Effector memory CD8-positive, alpha-beta T cell (primary cell): Measurements from ENCODE around the gene LRRC23.

Source experiments
- ATAC-seq: fragments of 150-1000 bp; cut with Tn5 transposase; replicated peaks from 2 replicates; pipeline ENCODE4 v1.10.0; 2021; ENCODE audit warnings: mild to moderate bottlenecking, moderate library complexity
- DNase-seq, 3 experiments: peaks; one replicate each; pipeline ENCODE4 v3.0.0; 2021
- H3K27ac Mint-ChIP-seq, 2 donors: one replicate each; pipeline ENCODE4 v1.8.0; 2022; ENCODE audit warnings: mild to moderate bottlenecking in 2 of 2, mixed read lengths in 2 of 2, moderate library complexity in 2 of 2
- H3K27me3 Mint-ChIP-seq, 2 donors: one replicate each; pipeline ENCODE4 v1.8.0; 2022; ENCODE audit warnings: mixed read lengths in 2 of 2
- H3K36me3 Mint-ChIP-seq: one replicate; pipeline ENCODE4 v1.8.0; 2022; ENCODE audit warnings: mild to moderate bottlenecking, moderate library complexity, mixed read lengths; ENCODE audit not compliant: insufficient read depth
- H3K4me1 Mint-ChIP-seq, 2 donors: one replicate each; pipeline ENCODE4 v1.8.0; 2022; ENCODE audit warnings: low read depth in 2 of 2, mixed read lengths in 2 of 2
- H3K4me3 Mint-ChIP-seq, 2 donors: one replicate each; pipeline ENCODE4 v1.8.0; 2022; ENCODE audit warnings: mild to moderate bottlenecking in 2 of 2, mixed read lengths in 2 of 2, moderate library complexity in 2 of 2
- H3K9me3 Mint-ChIP-seq, 2 donors: one replicate each; pipeline ENCODE4 v1.8.0; 2022; ENCODE audit warnings: mixed read lengths in 2 of 2

Gene LRRC23

DNA sequence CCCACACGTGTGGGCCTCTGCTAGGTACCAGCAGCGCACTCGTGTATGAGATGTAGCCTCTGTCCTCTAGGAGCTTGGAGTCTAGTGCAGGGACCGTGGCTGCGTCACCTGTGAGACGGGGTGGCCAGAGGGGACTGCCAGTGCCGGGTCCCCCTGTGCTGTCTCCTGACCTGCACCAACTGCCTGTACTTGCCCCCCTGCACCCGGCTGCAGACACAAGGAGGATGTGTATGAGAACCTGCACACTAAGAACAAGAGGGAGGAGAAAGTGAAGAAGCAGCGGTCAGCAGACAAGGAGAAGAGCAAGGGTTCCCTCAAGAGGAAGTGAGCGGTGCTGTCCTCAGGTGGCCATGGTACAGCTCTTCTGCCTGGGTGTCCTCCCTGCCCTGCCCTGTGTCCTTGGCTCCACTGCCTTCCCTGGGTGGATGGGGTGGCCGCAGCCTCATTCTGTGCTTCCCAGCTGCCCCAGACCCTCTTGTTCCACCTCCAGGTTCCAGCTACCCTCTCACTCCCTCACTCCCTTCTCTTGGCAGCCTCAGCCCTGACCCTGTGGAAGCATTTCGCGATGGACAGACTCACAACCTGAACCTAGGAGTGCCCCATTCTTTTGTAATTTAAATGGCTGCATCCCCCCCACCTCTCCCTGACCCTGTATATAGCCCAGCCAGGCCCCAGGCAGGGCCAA, 56.1 kb downstream of the LRRC23 start:
- peak overlapping the region; percentile 87 to 98 for H3K4me3 Mint-ChIP-seq
- H3K27ac Mint-ChIP-seq, result peak overlapping the region; percentile 99
- DNase-seq (no peak), ATAC-seq (peak; percentile 6)
- H3K36me3 Mint-ChIP-seq, result peaks cover 72% of the 10 kb centered on the region
- peaks cover 66 to 70% of the 10 kb centered on the region in 2 donors for H3K4me1 Mint-ChIP-seq
- no peaks in the 10 kb centered on the region for H3K9me3 Mint-ChIP-seq
- no peaks in the 10 kb centered on the region for H3K27me3 Mint-ChIP-seq

DNA sequence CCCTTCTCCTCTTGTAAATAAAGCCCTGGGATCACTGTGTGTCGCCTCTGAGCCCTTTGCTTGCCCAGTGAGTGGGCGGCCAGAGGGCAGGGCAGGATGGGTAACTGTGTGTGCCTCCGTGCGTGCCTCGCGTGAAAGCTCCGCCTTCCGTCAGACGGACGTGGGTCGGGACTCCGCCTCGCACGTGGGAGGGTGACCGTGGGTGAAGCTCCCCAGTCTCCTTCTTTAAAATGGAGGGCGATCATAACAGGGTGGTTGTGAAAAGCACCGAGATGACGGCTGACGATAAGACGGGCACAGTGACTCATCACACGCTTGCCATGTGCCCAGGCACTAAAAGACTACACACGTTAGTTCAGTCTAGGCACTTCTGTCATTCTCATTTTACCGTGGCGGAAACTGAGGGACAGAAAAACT, 56.7 kb downstream of the LRRC23 start:
- H3K27me3 Mint-ChIP-seq, result no peaks in the 10 kb centered on the region
- H3K4me3 Mint-ChIP-seq, result peak overlapping the region; percentile 87 to 98
- peaks cover 72% of the 10 kb centered on the region for H3K36me3 Mint-ChIP-seq
- peak; percentile 83 to 87 (median 86) for DNase-seq
- ATAC-seq, result peak; percentile 77
- H3K27ac Mint-ChIP-seq, result peak overlapping the region; percentile 99
- H3K9me3 Mint-ChIP-seq, result no peaks in the 10 kb centered on the region
- peaks cover 60 to 64% of the 10 kb centered on the region in 2 donors for H3K4me1 Mint-ChIP-seq

DNA sequence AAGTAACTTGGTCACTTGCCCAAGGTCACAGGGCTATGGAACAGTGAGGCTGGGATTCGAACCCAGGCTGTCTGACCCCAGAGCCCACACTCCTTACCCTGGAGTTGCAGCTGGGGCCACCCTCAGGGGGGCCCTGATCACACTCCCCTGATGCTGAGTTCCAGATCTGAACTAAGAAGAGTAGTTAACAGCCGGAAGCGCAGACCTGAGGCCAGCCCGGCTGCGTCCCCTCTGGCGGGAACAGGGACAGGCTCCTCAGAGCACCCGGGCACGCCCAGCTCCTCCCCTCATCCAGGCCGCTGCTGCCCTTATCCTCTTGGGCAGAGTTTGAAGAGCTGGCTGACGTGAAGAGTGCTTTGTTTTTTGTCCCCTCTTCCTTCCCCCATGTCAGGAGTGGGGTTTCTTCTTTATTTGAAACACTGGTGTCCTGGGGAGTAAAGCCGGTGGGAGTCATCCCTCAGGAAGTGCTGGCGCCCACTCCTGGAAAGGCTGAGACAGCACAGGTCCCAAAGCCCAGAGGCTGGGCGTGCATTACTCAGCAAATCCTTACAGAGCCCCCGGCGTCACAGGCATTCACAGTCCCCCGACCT, 57.2 kb downstream of the LRRC23 start:
- peaks cover 55 to 59% of the 10 kb centered on the region in 2 donors for H3K4me1 Mint-ChIP-seq
- H3K27me3 Mint-ChIP-seq, result no peaks in the 10 kb centered on the region
- DNase-seq, result no peak
- peak overlapping the region; percentile 87 to 98 for H3K4me3 Mint-ChIP-seq
- H3K36me3 Mint-ChIP-seq, result peaks cover 72% of the 10 kb centered on the region
- H3K27ac Mint-ChIP-seq, result peak overlapping the region; percentile 99
- ATAC-seq, result peak; percentile 15
- H3K9me3 Mint-ChIP-seq, result no peaks in the 10 kb centered on the region

DNA sequence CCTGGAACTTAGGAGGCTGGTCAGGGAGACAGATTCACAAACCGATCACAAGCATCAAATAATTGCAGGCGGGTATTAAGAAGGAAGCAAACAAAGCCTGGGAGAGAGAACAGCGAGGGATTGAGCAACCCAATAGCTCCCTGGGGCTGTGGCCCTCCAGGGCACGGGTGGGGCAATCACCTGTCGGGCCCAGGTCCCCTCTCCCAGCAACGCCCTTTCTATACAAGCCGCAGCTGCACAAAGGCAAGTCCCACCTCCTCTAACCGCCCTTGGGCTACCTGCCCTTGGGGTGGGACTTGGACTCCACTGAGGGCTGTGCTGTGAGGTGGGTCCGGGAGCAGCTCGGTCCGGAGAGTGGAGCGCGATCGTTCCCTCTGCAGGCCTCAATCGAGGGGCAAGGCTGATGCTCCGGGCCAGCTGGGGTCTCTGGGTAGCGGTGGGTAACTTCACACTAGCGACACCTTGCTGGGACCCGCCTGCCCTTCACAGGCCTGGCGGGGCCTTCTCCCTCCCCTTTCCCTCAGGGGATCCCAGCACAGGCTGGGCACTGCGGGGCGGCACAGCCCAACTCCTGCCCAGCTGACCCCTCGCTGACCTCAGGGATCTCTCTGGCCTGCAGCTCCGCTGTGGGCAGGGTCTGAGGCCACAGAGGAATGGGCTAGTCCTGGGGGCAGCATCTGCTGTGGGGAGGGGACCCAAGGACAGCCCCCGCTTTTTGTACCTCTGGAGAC, 57.8 kb downstream of the LRRC23 start:
- Mint-ChIP-seq H3K4me3 (peak overlapping the region; percentile 87 to 98), H3K27ac (peak overlapping the region; percentile 99), H3K4me1 (peaks cover 49 to 54% of the 10 kb centered on the region in 2 donors), H3K36me3 (peaks cover 70% of the 10 kb centered on the region), H3K27me3 (no peaks in the 10 kb centered on the region), H3K9me3 (no peaks in the 10 kb centered on the region)
- DNase-seq (no peak), ATAC-seq (no peak)

DNA sequence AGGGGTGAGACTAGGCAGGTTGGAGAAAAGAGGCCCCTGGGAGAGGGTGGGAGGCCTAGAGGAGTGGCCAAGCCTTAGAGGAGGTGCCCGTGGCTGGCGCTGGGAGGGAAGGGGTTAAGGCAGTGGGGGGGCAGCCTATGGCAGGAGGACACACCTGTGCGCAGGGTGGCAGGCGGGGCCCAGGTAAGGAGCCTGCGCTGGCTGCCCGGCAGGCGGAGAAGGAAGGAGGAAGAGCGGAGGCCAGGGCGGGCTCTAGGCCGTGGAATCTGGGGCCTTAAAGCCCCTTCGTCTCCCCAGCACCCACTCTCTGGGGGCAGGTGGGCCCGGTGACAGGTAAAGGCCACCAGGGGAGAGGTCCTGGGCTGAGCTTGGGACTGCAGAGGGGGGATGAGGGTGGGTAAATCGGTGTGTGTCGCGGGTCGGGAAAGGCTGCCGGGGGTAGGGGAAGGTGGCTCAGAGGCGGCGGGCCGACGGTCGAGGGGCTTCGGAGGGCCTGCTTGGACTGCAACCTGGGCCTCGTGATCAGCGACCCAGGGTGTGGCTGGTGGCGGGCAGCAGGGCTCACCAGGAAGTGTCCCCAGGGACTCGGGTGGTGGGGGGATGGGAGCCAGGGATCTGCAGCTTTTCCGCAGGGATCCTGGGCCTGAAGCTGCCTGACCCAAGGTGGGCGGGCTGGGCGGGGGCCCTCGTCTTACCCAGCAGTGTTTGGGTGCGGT, 58.6 kb downstream of the LRRC23 start:
- DNase-seq, result no peak
- no peak for ATAC-seq
- peak overlapping the region; percentile 99 for H3K27ac Mint-ChIP-seq
- H3K4me3 Mint-ChIP-seq, result no peak overlapping the region
- peaks cover 44 to 47% of the 10 kb centered on the region in 2 donors for H3K4me1 Mint-ChIP-seq
- H3K9me3 Mint-ChIP-seq, result no peaks in the 10 kb centered on the region
- peaks cover 65% of the 10 kb centered on the region for H3K36me3 Mint-ChIP-seq
- H3K27me3 Mint-ChIP-seq, result no peaks in the 10 kb centered on the region
